Measurements from ENCODE around the gene CDH1. TPM values are rescaled to one million over a fixed set of nuclear protein-coding genes. Genes with fewer than 3 reads are reported as not detected.

CDH1 gene
- total RNA-seq, 3 donors from 2014 or later (not counting 1 experiment from before 2014, with no cell fraction given), result 0.50 TPM; not detected in 2

- peaks cover 23 to 35% of the 10 kb centered on the region in 2 donors for H3K27me3 Mint-ChIP-seq (ENCODE audit: low read depth in 2 of 2)
- no peaks in the 10 kb centered on the region for H3K9me3 Mint-ChIP-seq
- no peak overlapping the region for H3K27ac Mint-ChIP-seq
- Histone ChIP-seq H3K4me1 (ENCODE audit: control insufficient read depth, insufficient read depth, low read length) (peaks cover 8% of the 10 kb centered on the region), H3K36me3 (ENCODE audit: control insufficient read depth, insufficient read depth, low read length) (no peaks in the 10 kb centered on the region), H3K27ac (ENCODE audit: low read length) (no peak overlapping the region), H3K4me3 (ENCODE audit: low read length) (no peak overlapping the region), H3K27me3 (ENCODE audit: control insufficient read depth, insufficient read depth, low read length) (peaks cover 16% of the 10 kb centered on the region), H3K9me3 (ENCODE audit: control insufficient read depth, insufficient read depth, low read length) (no peaks in the 10 kb centered on the region)
- no peaks in the 10 kb centered on the region for H3K36me3 Mint-ChIP-seq
- no peak for TF ChIP-seq CTCF (IDR thresholded peaks at IDR 0.05)
- intact Hi-C loops (cut with micrococcal nuclease), result no loop called here
- H3K4me3 Mint-ChIP-seq, result no peak overlapping the region
- DNase-seq (no peak), ATAC-seq (no peak)
- peaks cover 5 to 18% of the 10 kb centered on the region in 2 donors for H3K4me1 Mint-ChIP-seq
- WGBS (ENCODE audit: insufficient coverage), result 45% methylated on average over 7 of the region's 9 CpGs
Observed at GRCh38 chr16:68740628-68741346, 3.7 kb downstream of the CDH1 start.

GRCh38 chr16:68743664-68744063 is 6.6 kb downstream of the CDH1 start:
- no peaks in the 10 kb centered on the region for H3K36me3 Mint-ChIP-seq

DNA sequence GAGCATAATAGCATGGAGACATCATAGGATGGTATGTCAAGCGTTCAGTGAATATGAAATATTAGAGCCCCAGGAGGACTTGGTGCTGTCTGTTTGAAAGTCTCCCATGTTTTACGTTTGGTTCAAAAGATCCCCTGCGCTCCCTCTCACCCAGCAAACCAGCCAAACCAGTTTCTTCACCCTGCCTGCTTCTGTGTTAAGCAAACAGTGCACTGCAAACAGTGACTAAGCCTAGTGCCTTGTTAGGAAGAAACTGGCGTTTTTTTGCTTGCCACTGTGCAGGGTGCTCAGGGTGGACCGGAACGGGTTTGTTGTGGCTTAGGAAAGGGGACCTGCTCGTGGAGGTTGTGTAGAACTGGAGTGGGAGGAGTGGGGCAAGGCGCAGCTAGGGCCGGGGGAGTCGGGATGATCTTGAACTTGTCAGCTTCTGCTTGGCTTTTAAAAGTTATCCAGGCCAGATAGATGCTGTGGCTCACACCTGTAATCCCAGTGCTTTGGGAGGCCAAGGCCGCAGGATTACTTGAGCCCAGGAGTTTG is 7.7 kb downstream of the CDH1 start:
- Histone ChIP-seq H3K36me3 (ENCODE audit: control insufficient read depth, insufficient read depth, low read length) (no peaks in the 10 kb centered on the region), H3K9me3 (ENCODE audit: control insufficient read depth, insufficient read depth, low read length) (no peaks in the 10 kb centered on the region), H3K4me1 (ENCODE audit: control insufficient read depth, insufficient read depth, low read length) (no peaks in the 10 kb centered on the region), H3K27me3 (ENCODE audit: control insufficient read depth, insufficient read depth, low read length) (no peaks in the 10 kb centered on the region), H3K4me3 (ENCODE audit: low read length) (no peak overlapping the region), H3K27ac (ENCODE audit: low read length) (no peak overlapping the region)
- Mint-ChIP-seq H3K27ac (no peak overlapping the region), H3K4me3 (no peak overlapping the region), H3K4me1 (peaks cover 0 to 5% of the 10 kb centered on the region in 2 donors), H3K27me3 (ENCODE audit: low read depth in 2 of 2) (peaks cover 14 to 15% of the 10 kb centered on the region in 2 donors), H3K36me3 (no peaks in the 10 kb centered on the region), H3K9me3 (no peaks in the 10 kb centered on the region)
- intact Hi-C loops (cut with micrococcal nuclease), result no loop called here
- 91% methylated on average over 11 of the region's 11 CpGs for WGBS (ENCODE audit: insufficient coverage)
- TF ChIP-seq CTCF (IDR thresholded peaks at IDR 0.05), result no peak
- no peak for DNase-seq
- ATAC-seq, result no peak

More at GRCh38 chr16:68743664-68744063, 6.6 kb downstream of the CDH1 start:
- no peak overlapping the region for H3K27ac Mint-ChIP-seq
- ATAC-seq (no peak), DNase-seq (no peak)
- H3K9me3 ChIP-seq (ENCODE audit: control insufficient read depth, insufficient read depth, low read length), result no peaks in the 10 kb centered on the region
- no peaks in the 10 kb centered on the region for H3K27me3 ChIP-seq (ENCODE audit: control insufficient read depth, insufficient read depth, low read length)
- H3K27me3 Mint-ChIP-seq (ENCODE audit: low read depth in 2 of 2), result peaks cover 14 to 15% of the 10 kb centered on the region in 2 donors
- no peaks in the 10 kb centered on the region for H3K4me1 ChIP-seq (ENCODE audit: control insufficient read depth, insufficient read depth, low read length)
- peaks cover 0 to 5% of the 10 kb centered on the region in 2 donors for H3K4me1 Mint-ChIP-seq
- no peaks in the 10 kb centered on the region for H3K36me3 ChIP-seq (ENCODE audit: control insufficient read depth, insufficient read depth, low read length)
- TF ChIP-seq CTCF (IDR thresholded peaks at IDR 0.05), result no peak
- H3K4me3 Mint-ChIP-seq, result no peak overlapping the region
- WGBS (ENCODE audit: insufficient coverage), result 93% methylated on average over 4 of the region's 4 CpGs
- H3K27ac ChIP-seq (ENCODE audit: low read length), result no peak overlapping the region
- no peak overlapping the region for H3K4me3 ChIP-seq (ENCODE audit: low read length)
- no peaks in the 10 kb centered on the region for H3K9me3 Mint-ChIP-seq
- intact Hi-C loops (cut with micrococcal nuclease), result no loop called here
